HEK293 (cell line): ENCODE results near the gene ZFR2.

Source experiments
- YY1 ChIP-seq: fragments of 450-650 bp; formaldehyde crosslinking; IDR thresholded peaks from 2 replicates; pipeline ENCODE4 v1.5.1; 2018; ENCODE audit warnings: missing biosample characterization, missing genetic modification characterization
- ZBTB1 ChIP-seq: fragments of 450-650 bp; formaldehyde crosslinking; IDR thresholded peaks from 2 replicates; pipeline ENCODE4 v1.5.1; 2016; ENCODE audit warnings: missing biosample characterization, missing genetic modification characterization
- ZNF248 ChIP-seq: fragments of 450-650 bp; formaldehyde crosslinking; IDR thresholded peaks from 2 replicates; pipeline ENCODE4 v1.5.1; 2017; ENCODE audit warnings: missing biosample characterization, missing genetic modification characterization
- ZNF701 ChIP-seq: fragments of 450-650 bp; formaldehyde crosslinking; IDR thresholded peaks from 2 replicates; pipeline ENCODE4 v1.5.1; 2016; ENCODE audit warnings: missing biosample characterization, missing genetic modification characterization
- ZNF747 ChIP-seq: fragments of 450-650 bp; formaldehyde crosslinking; IDR thresholded peaks from 2 replicates; pipeline ENCODE4 v1.5.1; 2016; ENCODE audit warnings: missing biosample characterization, missing genetic modification characterization
- TF ChIP-seq, protein P1 (sequence below): fragments of 450-650 bp; formaldehyde crosslinking; conservative IDR thresholded peaks from 2 replicates; pipeline ENCODE4 v1.5.1; 2016; ENCODE audit warnings: low read depth, missing biosample characterization, missing genetic modification characterization
- TF ChIP-seq, protein P2 (sequence below): fragments of 450-650 bp; formaldehyde crosslinking; IDR thresholded peaks from 2 replicates; pipeline ENCODE4 v1.5.1; 2016; ENCODE audit warnings: missing biosample characterization, missing genetic modification characterization, low read depth
- TF ChIP-seq, protein P3 (sequence below): fragments of 450-650 bp; formaldehyde crosslinking; IDR thresholded peaks from 2 replicates; pipeline ENCODE4 v1.5.1; 2016; ENCODE audit warnings: missing biosample characterization, missing genetic modification characterization
- TF ChIP-seq, protein P4 (sequence below): sonication (generic); formaldehyde crosslinking; IDR thresholded peaks from 2 replicates; pipeline ENCODE4 v1.8.1; 2022; ENCODE audit warnings: mild to moderate bottlenecking, moderate library complexity, missing genetic modification reagents
- TF ChIP-seq, protein P5 (sequence below): fragments of 450-650 bp; formaldehyde crosslinking; IDR thresholded peaks from 2 replicates; pipeline ENCODE4 v1.5.1; 2016; ENCODE audit warnings: missing biosample characterization, missing genetic modification characterization, borderline replicate concordance

DNA sequence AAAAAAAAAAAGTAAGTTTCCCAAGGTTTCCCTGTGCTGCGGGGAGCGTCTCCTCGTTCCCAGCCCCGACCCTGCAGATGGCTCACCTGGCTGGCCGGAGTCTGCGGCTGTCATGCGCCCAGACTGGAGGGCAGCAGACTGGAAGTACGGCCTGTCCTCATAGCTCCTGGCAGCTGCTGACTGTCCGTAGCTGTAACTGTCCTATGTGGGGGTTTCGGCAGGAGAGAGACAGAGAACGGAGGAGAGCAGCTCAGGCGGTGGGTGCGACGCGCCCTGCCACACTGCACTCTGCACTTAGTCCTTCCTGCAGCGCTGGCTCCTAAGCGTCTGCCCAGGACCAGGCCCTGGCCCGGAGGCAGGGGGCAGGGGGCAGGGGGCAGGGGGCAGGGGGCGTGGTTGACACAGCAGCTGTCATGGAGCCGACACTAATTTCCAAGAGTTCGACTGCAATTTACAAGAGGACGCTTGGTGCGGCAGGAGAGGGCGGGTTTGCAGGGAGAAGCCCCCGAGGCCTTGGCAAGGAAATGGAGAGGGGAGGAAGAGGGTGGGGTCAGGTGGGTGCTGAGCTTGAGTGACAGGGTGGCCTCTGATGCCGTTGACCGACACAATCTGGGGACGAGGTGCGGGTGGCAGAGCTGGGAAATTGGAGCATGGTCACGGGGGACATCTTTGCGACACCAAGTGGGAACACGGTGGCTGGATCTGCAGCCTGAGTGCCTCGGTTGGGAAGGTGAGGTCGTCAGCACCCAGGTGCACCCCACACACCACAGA is 35.1 kb downstream of the ZFR2 start:
- TF ChIP-seq, protein P1, sequence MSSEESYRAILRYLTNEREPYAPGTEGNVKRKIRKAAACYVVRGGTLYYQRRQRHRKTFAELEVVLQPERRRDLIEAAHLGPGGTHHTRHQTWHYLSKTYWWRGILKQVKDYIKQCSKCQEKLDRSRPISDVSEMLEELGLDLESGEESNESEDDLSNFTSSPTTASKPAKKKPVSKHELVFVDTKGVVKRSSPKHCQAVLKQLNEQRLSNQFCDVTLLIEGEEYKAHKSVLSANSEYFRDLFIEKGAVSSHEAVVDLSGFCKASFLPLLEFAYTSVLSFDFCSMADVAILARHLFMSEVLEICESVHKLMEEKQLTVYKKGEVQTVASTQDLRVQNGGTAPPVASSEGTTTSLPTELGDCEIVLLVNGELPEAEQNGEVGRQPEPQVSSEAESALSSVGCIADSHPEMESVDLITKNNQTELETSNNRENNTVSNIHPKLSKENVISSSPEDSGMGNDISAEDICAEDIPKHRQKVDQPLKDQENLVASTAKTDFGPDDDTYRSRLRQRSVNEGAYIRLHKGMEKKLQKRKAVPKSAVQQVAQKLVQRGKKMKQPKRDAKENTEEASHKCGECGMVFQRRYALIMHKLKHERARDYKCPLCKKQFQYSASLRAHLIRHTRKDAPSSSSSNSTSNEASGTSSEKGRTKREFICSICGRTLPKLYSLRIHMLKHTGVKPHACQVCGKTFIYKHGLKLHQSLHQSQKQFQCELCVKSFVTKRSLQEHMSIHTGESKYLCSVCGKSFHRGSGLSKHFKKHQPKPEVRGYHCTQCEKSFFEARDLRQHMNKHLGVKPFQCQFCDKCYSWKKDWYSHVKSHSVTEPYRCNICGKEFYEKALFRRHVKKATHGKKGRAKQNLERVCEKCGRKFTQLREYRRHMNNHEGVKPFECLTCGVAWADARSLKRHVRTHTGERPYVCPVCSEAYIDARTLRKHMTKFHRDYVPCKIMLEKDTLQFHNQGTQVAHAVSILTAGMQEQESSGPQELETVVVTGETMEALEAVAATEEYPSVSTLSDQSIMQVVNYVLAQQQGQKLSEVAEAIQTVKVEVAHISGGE (tag by site-specific recombination): no peak
- TF ChIP-seq, protein P2, sequence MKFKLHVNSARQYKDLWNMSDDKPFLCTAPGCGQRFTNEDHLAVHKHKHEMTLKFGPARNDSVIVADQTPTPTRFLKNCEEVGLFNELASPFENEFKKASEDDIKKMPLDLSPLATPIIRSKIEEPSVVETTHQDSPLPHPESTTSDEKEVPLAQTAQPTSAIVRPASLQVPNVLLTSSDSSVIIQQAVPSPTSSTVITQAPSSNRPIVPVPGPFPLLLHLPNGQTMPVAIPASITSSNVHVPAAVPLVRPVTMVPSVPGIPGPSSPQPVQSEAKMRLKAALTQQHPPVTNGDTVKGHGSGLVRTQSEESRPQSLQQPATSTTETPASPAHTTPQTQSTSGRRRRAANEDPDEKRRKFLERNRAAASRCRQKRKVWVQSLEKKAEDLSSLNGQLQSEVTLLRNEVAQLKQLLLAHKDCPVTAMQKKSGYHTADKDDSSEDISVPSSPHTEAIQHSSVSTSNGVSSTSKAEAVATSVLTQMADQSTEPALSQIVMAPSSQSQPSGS (tag by site-specific recombination): no peak
- TF ChIP-seq, protein P3, sequence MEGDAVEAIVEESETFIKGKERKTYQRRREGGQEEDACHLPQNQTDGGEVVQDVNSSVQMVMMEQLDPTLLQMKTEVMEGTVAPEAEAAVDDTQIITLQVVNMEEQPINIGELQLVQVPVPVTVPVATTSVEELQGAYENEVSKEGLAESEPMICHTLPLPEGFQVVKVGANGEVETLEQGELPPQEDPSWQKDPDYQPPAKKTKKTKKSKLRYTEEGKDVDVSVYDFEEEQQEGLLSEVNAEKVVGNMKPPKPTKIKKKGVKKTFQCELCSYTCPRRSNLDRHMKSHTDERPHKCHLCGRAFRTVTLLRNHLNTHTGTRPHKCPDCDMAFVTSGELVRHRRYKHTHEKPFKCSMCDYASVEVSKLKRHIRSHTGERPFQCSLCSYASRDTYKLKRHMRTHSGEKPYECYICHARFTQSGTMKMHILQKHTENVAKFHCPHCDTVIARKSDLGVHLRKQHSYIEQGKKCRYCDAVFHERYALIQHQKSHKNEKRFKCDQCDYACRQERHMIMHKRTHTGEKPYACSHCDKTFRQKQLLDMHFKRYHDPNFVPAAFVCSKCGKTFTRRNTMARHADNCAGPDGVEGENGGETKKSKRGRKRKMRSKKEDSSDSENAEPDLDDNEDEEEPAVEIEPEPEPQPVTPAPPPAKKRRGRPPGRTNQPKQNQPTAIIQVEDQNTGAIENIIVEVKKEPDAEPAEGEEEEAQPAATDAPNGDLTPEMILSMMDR (tag by site-specific recombination): no peak
- TF ChIP-seq ZNF747 (tag by site-specific recombination) (no peak), ZNF248 (tag by site-specific recombination) (no peak), ZBTB1 (tag by site-specific recombination) (no peak), ZNF701 (tag by site-specific recombination) (no peak), YY1 (tag by site-specific recombination) (no peak)
- TF ChIP-seq, protein P4, sequence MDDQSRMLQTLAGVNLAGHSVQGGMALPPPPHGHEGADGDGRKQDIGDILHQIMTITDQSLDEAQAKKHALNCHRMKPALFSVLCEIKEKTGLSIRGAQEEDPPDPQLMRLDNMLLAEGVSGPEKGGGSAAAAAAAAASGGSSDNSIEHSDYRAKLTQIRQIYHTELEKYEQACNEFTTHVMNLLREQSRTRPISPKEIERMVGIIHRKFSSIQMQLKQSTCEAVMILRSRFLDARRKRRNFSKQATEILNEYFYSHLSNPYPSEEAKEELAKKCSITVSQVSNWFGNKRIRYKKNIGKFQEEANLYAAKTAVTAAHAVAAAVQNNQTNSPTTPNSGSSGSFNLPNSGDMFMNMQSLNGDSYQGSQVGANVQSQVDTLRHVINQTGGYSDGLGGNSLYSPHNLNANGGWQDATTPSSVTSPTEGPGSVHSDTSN (CRISPR knock-in tag): no peak
- TF ChIP-seq, protein P5, sequence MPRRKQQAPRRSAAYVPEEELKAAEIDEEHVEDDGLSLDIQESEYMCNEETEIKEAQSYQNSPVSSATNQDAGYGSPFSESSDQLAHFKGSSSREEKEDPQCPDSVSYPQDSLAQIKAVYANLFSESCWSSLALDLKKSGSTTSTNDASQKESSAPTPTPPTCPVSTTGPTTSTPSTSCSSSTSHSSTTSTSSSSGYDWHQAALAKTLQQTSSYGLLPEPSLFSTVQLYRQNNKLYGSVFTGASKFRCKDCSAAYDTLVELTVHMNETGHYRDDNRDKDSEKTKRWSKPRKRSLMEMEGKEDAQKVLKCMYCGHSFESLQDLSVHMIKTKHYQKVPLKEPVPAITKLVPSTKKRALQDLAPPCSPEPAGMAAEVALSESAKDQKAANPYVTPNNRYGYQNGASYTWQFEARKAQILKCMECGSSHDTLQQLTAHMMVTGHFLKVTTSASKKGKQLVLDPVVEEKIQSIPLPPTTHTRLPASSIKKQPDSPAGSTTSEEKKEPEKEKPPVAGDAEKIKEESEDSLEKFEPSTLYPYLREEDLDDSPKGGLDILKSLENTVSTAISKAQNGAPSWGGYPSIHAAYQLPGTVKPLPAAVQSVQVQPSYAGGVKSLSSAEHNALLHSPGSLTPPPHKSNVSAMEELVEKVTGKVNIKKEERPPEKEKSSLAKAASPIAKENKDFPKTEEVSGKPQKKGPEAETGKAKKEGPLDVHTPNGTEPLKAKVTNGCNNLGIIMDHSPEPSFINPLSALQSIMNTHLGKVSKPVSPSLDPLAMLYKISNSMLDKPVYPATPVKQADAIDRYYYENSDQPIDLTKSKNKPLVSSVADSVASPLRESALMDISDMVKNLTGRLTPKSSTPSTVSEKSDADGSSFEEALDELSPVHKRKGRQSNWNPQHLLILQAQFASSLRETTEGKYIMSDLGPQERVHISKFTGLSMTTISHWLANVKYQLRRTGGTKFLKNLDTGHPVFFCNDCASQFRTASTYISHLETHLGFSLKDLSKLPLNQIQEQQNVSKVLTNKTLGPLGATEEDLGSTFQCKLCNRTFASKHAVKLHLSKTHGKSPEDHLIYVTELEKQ (tag by site-specific recombination): no peak
